ENCODE measurements around the gene CPTP. TPM values are rescaled to one million over a fixed set of nuclear protein-coding genes. Genes with fewer than 3 reads are reported as not detected.

Gene CPTP
- total and polyA plus RNA-seq, 2 of the 13 experiments (the other 11 are each of a cell fraction or from before 2014, with no cell fraction given) = 5.5 to 9.3 TPM

GRCh38 chr1:1338278-1338677, 13.7 kb downstream of the CPTP start (continued):
- TF ChIP-seq ZBTB25 (CRISPR knock-in tag; IDR thresholded peaks at IDR 0.05) = no peak

- no peak for DNase-seq (ENCODE audit: low spot score)
- no peak for TF ChIP-seq HBP1 (CRISPR knock-in tag; IDR thresholded peaks at IDR 0.05; ENCODE audit: low read depth)
- Histone ChIP-seq H3K79me2 (ENCODE audit: insufficient read depth, low read length) (peaks cover 13% of the 10 kb centered on the region), H2AFZ (ENCODE audit: low read length) (no peak overlapping the region), H4K20me1 (ENCODE audit: insufficient read depth, low read length) (peaks cover 12% of the 10 kb centered on the region; the same call in 1 of the 2 replicates), H3K9ac (ENCODE audit: insufficient read depth, low read depth, low read length) (no peak overlapping the region), H3K9me3 (ENCODE audit: low read length) (no peaks in the 10 kb centered on the region), H3K4me3 (replicated peaks in 1 of 3; ENCODE audit: insufficient read depth in 1 of 3, low read depth in 2 of 3, low read length in 3 of 3) (no peak overlapping the region), H3K4me1 (ENCODE audit: insufficient read depth, low read length) (peaks cover 18% of the 10 kb centered on the region), H3K27ac (ENCODE audit: extremely low read length, insufficient read depth, low read length) (no peak overlapping the region), H3K36me3 (replicated peaks in 1 of 2; ENCODE audit: control insufficient read depth in 1 of 2, insufficient read depth in 2 of 2, low read length in 2 of 2) (peaks cover 13 to 26% of the 10 kb centered on the region in 2 experiments), H3K27me3 (ENCODE audit: control insufficient read depth in 1 of 2, insufficient read depth in 2 of 2, low read length in 2 of 2) (no peaks in the 10 kb centered on the region), H3K4me2 (ENCODE audit: low read depth, low read length) (no peak overlapping the region)
- FAIRE-seq = no peak
- 96% methylated on average over 23 of the region's 23 CpGs for WGBS (ENCODE audit: low lambda C conversion rate)
- BruUV-seq (replicated peaks) = no TSS peak
- ChIA-PET CTCF (ENCODE audit: low intra/inter-chr PET ratio, low total read pairs) (no interaction called here), POLR2A (no interaction called here)
- intact Hi-C loops (cut with micrococcal nuclease; ENCODE audit: unreplicated experiment) (no loop called here), in situ Hi-C loops (cut with HindIII; ENCODE audit: extremely low pct_ligation_motif_present, low pct_unique_long_range_greater_than_20kb) (no loop called here)
- ATAC-seq = no peak
These were observed 15.6 kb downstream of the CPTP start for GRCh38 chr1:1340185-1340584.

GRCh38 chr1:1340791-1341548, 16.4 kb downstream of the CPTP start:
- in situ Hi-C loops (cut with HindIII; ENCODE audit: extremely low pct_ligation_motif_present, low pct_unique_long_range_greater_than_20kb) = no loop called here
- TF ChIP-seq ZBTB49 (CRISPR knock-in tag; IDR thresholded peaks at IDR 0.05; ENCODE audit: borderline replicate concordance) (no peak), CERS6 (CRISPR knock-in tag; IDR thresholded peaks at IDR 0.05) (no peak), HDAC2 (CRISPR knock-in tag; IDR thresholded peaks at IDR 0.05) (no peak)

More at GRCh38 chr1:1340791-1341548, 16.4 kb downstream of the CPTP start:
- Histone ChIP-seq H4K20me1 (ENCODE audit: insufficient read depth, low read length) (peaks cover 14% of the 10 kb centered on the region; the same call in 1 of the 2 replicates), H3K4me1 (ENCODE audit: insufficient read depth, low read length) (peaks cover 25% of the 10 kb centered on the region), H3K79me2 (ENCODE audit: insufficient read depth, low read length) (peaks cover 21% of the 10 kb centered on the region), H3K4me2 (ENCODE audit: low read depth, low read length) (no peak overlapping the region), H3K4me3 (replicated peaks in 1 of 3; ENCODE audit: insufficient read depth in 1 of 3, low read depth in 2 of 3, low read length in 3 of 3) (no peak overlapping the region), H2AFZ (ENCODE audit: low read length) (no peak overlapping the region), H3K36me3 (replicated peaks in 1 of 2; ENCODE audit: control insufficient read depth in 1 of 2, insufficient read depth in 2 of 2, low read length in 2 of 2) (peaks cover 13 to 26% of the 10 kb centered on the region in 2 experiments), H3K9ac (ENCODE audit: insufficient read depth, low read depth, low read length) (no peak overlapping the region), H3K27ac (ENCODE audit: extremely low read length, insufficient read depth, low read length) (no peak overlapping the region), H3K9me3 (ENCODE audit: low read length) (no peaks in the 10 kb centered on the region), H3K27me3 (ENCODE audit: control insufficient read depth in 1 of 2, insufficient read depth in 2 of 2, low read length in 2 of 2) (no peaks in the 10 kb centered on the region)
- ATAC-seq = no peak
- FAIRE-seq = no peak
- intact Hi-C loops (cut with micrococcal nuclease; ENCODE audit: unreplicated experiment) = no loop called here
- BruUV-seq (replicated peaks) = no TSS peak
- ChIA-PET POLR2A (no interaction called here), CTCF (ENCODE audit: low intra/inter-chr PET ratio, low total read pairs) (no interaction called here)
- WGBS (ENCODE audit: low lambda C conversion rate) = 94% methylated on average over 36 of the region's 36 CpGs
- no peak for DNase-seq (ENCODE audit: low spot score)
